Measurements from ENCODE around the gene CTSC.

DNA sequence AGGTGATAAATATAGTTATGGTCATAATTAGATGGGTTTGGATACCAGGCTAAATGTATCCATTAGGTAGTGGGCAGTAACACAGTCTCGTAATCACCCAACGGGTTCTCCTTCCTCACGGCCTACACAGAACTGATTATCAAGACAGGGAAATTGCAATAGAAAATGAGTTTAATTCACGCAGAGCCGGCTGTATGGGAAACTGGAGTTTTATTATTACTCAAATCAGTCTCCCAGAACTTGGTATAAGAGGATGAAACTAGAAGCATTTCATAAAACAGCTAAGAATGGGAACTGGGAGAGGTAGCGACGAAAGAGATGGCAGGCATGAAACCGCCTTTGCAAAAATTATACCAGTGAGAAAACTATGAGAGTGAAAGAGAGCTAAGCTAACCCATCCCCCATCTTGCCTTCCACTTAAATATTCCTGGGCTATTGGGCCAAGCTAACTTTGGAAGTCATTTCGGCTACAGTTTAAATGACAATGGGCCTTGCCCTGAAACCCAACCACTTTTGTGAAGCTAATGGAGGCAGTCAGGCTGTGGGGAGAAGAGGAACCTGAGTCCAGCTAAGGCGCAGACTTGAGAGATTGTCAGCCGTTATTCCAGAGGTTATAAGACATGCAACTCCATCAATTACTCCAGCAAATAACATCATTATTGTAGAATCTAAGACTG lies 29.6 kb downstream of the CTSC start:
- TF ChIP-seq CTCF (IDR thresholded peaks at IDR 0.05) = no peak
- TF ChIP-seq POLR2A (IDR thresholded peaks at IDR 0.05) = no peak
